NCI-H2081 treated with DMSO at 0.1 percent for 48 hours (cell line): ENCODE measurements around the gene WDFY2.
"Not testable (repeated sequence)": the region's sequence is repeated elsewhere in the genome, so short reads cannot be mapped to it uniquely, and the experiment has no call there.

Experiments used
- DNase-seq: peaks from one replicate; lab custom pipeline; 2025; lab: John Stamatoyannopoulos, UW

Gene WDFY2

GRCh38 chr13:51666839-51667238, 82.6 kb downstream of the WDFY2 start:
- DNase-seq: no peak

GRCh38 chr13:51668580-51669195, 84.4 kb downstream of the WDFY2 start:
- DNase-seq: no peak

- DNase-seq: no peak
These were observed 88.9 kb downstream of the WDFY2 start for GRCh38 chr13:51673165-51673564.

- DNase-seq: no peak
These were observed 90.0 kb downstream of the WDFY2 start for GRCh38 chr13:51674276-51674675.

- DNase-seq: no peak
These were observed 91.1 kb downstream of the WDFY2 start for GRCh38 chr13:51675385-51675784.

- DNase-seq: no peak
These were observed 91.6 kb downstream of the WDFY2 start for GRCh38 chr13:51675877-51676276.

- DNase-seq: no peak
These were observed 92.5 kb downstream of the WDFY2 start for GRCh38 chr13:51676739-51677138.

GRCh38 chr13:51678420-51678819, 94.2 kb downstream of the WDFY2 start:
- no peak for DNase-seq

GRCh38 chr13:51679616-51680015, 95.4 kb downstream of the WDFY2 start:
- DNase-seq: no peak

- no peak for DNase-seq
These were observed 96.9 kb downstream of the WDFY2 start for GRCh38 chr13:51681037-51681678.

GRCh38 chr13:51682686-51683085, 98.4 kb downstream of the WDFY2 start:
- no peak for DNase-seq

GRCh38 chr13:51683597-51683996, 99.3 kb downstream of the WDFY2 start:
- DNase-seq: no peak

- DNase-seq: no peak
These were observed 99.8 kb downstream of the WDFY2 start for GRCh38 chr13:51684076-51684475.

GRCh38 chr13:51687947-51688714, 103.9 kb downstream of the WDFY2 start:
- no peak for DNase-seq

GRCh38 chr13:51688937-51689662, 104.8 kb downstream of the WDFY2 start:
- DNase-seq: no peak

GRCh38 chr13:51689663-51689996, 105.4 kb downstream of the WDFY2 start:
- DNase-seq: no peak

- not testable (repeated sequence) for DNase-seq
These were observed 111.4 kb downstream of the WDFY2 start for GRCh38 chr13:51695677-51696076.

GRCh38 chr13:51697181-51697580, 112.9 kb downstream of the WDFY2 start:
- no peak for DNase-seq

GRCh38 chr13:51697855-51698254, 113.6 kb downstream of the WDFY2 start:
- DNase-seq: no peak

GRCh38 chr13:51698352-51698751, 114.1 kb downstream of the WDFY2 start:
- no peak for DNase-seq

GRCh38 chr13:51704399-51705313, 120.4 kb downstream of the WDFY2 start:
- DNase-seq: no peak

- no peak for DNase-seq
These were observed 123.2 kb downstream of the WDFY2 start for GRCh38 chr13:51707461-51707860.
